Measurements from ENCODE around the gene CFB. TPM values are rescaled to one million over a fixed set of nuclear protein-coding genes. Genes with fewer than 3 reads are reported as not detected.

The CFB gene
- total and polyA plus RNA-seq, 2 donors (not counting 3 experiments of a cell fraction or from before 2014, with no cell fraction given), result 0.87 to 1.5 TPM

- TF ChIP-seq GATA2 (IDR thresholded peaks at IDR 0.05; ENCODE audit: insufficient read depth, insufficient read length, low read depth, low read length), result no peak
- TF ChIP-seq POLR2A (IDR thresholded peaks at IDR 0.05; ENCODE audit: low read depth, low read length), result no peak
- no peak for TF ChIP-seq MYC (IDR thresholded peaks at IDR 0.05; ENCODE audit: low read depth, low read length)
- no peak for TF ChIP-seq FOS (IDR thresholded peaks at IDR 0.05; ENCODE audit: borderline replicate concordance, insufficient read depth, low read length)
- TF ChIP-seq EZH2 (IDR thresholded peaks at IDR 0.05; ENCODE audit: borderline replicate concordance, low read depth, low read length, severe bottlenecking), result no peak
- no peak for TF ChIP-seq POLR2AphosphoS5 (IDR thresholded peaks at IDR 0.05; ENCODE audit: insufficient read depth, low read depth, low read length)
- no peak for TF ChIP-seq MAX (IDR thresholded peaks at IDR 0.05; ENCODE audit: insufficient read depth, insufficient read length)
- TF ChIP-seq JUN (IDR thresholded peaks at IDR 0.05; ENCODE audit: borderline replicate concordance, insufficient read depth, insufficient read length, low read depth), result no peak
- no peak for TF ChIP-seq CTCF (IDR thresholded peaks at IDR 0.05; ENCODE audit: extremely low read depth in 1 of 2, insufficient read depth in 1 of 2, low read depth in 1 of 2, low read length in 2 of 2)
- Histone ChIP-seq H2AFZ (ENCODE audit: low read depth, low read length) (no peak overlapping the region), H3K9me3 (replicated peaks; ENCODE audit: control insufficient read depth, insufficient read depth, low read length) (no peaks in the 10 kb centered on the region), H3K4me1 (ENCODE audit: control insufficient read depth, extremely low read depth, insufficient read depth, low read length) (peaks cover 12% of the 10 kb centered on the region), H3K27me3 (ENCODE audit: control insufficient read depth in 2 of 2, insufficient read depth in 2 of 2, low read length in 2 of 2) (peaks cover 2% of the 10 kb centered on the region in 2 experiments), H3K27ac (ENCODE audit: insufficient read depth, low read depth, low read length) (no peak overlapping the region), H4K20me1 (replicated peaks; ENCODE audit: control insufficient read depth, extremely low read depth, insufficient read depth, low read length) (no peaks in the 10 kb centered on the region), H3K4me2 (ENCODE audit: insufficient read depth, low read length) (no peak overlapping the region), H3K36me3 (ENCODE audit: control insufficient read depth in 2 of 2, extremely low read depth in 1 of 2, insufficient read depth in 2 of 2, low read length in 2 of 2) (peaks cover 0 to 2% of the 10 kb centered on the region in 2 experiments), H3K9ac (replicated peaks; ENCODE audit: extremely low read depth, insufficient read depth, low read length) (no peak overlapping the region), H3K4me3 (replicated peaks in 1 of 3; ENCODE audit: insufficient read depth in 1 of 3, low read depth in 1 of 3, low read length in 3 of 3) (no peak overlapping the region), H3K79me2 (ENCODE audit: control insufficient read depth, insufficient read depth, low read length) (no peaks in the 10 kb centered on the region), H3K9me1 (replicated peaks; ENCODE audit: control insufficient read depth, extremely low read depth, insufficient read depth, low read length) (no peaks in the 10 kb centered on the region)
- BruUV-seq (replicated peaks), result no TSS peak
- ChIA-PET CTCF (no interaction called here), POLR2A (no interaction called here)
- dilution Hi-C loops (cut with MboI; ENCODE audit: extremely low pct_ligation_motif_present, low sequenced_read_pairs), result no loop called here
- intact Hi-C loops (cut with micrococcal nuclease), result loop anchor here (5.0 kb wide), 1 partner anchor 68 kb away; no protein-coding TSS in a partner anchor
- FAIRE-seq (no peak), DNase-seq (ENCODE audit: low read depth, low spot score) (no peak)
These were observed 45.8 kb upstream of the CFB start for GRCh38 chr6:31899882-31900722.
